ENCODE results near the gene OR12D3.

Gene OR12D3

DNA sequence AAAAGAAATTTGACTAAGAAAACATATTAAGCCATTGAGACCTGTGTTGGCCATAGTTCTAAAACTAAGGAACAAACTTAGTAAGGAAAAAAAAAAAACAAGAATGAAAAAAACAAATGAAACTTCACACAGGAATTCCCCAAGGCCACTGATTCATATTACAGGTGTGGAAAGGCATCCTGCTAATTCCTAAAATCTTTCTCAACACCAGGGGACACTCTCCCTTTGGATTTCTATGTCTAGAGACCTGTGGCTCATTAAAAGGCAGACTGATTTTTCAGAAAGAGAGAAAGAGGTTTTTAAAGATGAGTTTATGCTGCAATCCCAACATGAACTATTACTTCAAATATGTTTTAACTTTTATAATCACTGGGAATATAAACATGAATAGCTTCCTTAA is 39.5 kb upstream of the OR12D3 start, which contains the start of gene OR12D1:
Gene OR12D1, plus strand, starts transcription at position 341 of the 400 bp plus-strand sequence.
- no peak for ATAC-seq
- no peak for TF ChIP-seq ZC3H10 (CRISPR knock-in tag; IDR thresholded peaks at IDR 0.05)
- no peak for TF ChIP-seq ISL1 (CRISPR knock-in tag; IDR thresholded peaks at IDR 0.05)
- no peak for TF ChIP-seq ZNF8 (CRISPR knock-in tag; IDR thresholded peaks at IDR 0.05)
- no peak for TF ChIP-seq ZFP30 (CRISPR knock-in tag; IDR thresholded peaks at IDR 0.05)
- TF ChIP-seq, protein P1, sequence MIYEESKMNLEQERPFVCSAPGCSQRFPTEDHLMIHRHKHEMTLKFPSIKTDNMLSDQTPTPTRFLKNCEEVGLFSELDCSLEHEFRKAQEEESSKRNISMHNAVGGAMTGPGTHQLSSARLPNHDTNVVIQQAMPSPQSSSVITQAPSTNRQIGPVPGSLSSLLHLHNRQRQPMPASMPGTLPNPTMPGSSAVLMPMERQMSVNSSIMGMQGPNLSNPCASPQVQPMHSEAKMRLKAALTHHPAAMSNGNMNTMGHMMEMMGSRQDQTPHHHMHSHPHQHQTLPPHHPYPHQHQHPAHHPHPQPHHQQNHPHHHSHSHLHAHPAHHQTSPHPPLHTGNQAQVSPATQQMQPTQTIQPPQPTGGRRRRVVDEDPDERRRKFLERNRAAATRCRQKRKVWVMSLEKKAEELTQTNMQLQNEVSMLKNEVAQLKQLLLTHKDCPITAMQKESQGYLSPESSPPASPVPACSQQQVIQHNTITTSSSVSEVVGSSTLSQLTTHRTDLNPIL (CRISPR knock-in tag; IDR thresholded peaks at IDR 0.05; ENCODE audit: low read depth): no peak
- TF ChIP-seq, protein P2, sequence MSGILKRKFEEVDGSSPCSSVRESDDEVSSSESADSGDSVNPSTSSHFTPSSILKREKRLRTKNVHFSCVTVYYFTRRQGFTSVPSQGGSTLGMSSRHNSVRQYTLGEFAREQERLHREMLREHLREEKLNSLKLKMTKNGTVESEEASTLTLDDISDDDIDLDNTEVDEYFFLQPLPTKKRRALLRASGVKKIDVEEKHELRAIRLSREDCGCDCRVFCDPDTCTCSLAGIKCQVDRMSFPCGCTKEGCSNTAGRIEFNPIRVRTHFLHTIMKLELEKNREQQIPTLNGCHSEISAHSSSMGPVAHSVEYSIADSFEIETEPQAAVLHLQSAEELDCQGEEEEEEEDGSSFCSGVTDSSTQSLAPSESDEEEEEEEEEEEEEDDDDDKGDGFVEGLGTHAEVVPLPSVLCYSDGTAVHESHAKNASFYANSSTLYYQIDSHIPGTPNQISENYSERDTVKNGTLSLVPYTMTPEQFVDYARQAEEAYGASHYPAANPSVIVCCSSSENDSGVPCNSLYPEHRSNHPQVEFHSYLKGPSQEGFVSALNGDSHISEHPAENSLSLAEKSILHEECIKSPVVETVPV (CRISPR knock-in tag; IDR thresholded peaks at IDR 0.05): no peak

DNA sequence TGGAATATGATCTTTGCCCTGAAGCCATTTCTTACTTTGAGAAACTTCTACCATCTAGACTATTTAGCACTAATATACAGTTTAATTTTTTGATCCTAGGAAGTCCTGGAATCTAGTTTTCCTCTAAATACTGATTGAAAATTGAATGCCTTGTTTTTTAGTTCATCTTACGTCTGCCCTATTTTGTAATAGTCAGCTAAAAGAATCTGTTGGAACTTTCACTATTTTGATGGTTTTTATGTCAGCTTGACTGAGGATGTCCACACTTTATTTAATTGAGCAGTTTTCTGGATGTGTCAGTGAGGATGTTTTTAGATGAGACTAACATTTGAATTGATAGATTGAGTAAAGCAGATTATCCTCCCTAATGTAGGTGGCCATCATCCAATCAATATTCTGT is 28.7 kb upstream of the OR12D3 start:
- no peak for ATAC-seq
- TF ChIP-seq, protein P3, sequence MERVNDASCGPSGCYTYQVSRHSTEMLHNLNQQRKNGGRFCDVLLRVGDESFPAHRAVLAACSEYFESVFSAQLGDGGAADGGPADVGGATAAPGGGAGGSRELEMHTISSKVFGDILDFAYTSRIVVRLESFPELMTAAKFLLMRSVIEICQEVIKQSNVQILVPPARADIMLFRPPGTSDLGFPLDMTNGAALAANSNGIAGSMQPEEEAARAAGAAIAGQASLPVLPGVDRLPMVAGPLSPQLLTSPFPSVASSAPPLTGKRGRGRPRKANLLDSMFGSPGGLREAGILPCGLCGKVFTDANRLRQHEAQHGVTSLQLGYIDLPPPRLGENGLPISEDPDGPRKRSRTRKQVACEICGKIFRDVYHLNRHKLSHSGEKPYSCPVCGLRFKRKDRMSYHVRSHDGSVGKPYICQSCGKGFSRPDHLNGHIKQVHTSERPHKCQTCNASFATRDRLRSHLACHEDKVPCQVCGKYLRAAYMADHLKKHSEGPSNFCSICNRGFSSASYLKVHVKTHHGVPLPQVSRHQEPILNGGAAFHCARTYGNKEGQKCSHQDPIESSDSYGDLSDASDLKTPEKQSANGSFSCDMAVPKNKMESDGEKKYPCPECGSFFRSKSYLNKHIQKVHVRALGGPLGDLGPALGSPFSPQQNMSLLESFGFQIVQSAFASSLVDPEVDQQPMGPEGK (CRISPR knock-in tag; IDR thresholded peaks at IDR 0.05; ENCODE audit: borderline replicate concordance): no peak
- TF ChIP-seq BACH2 (CRISPR knock-in tag; IDR thresholded peaks at IDR 0.05; ENCODE audit: borderline replicate concordance) (no peak), ZNF70 (CRISPR knock-in tag; IDR thresholded peaks at IDR 0.05) (no peak), TOX (CRISPR knock-in tag; IDR thresholded peaks at IDR 0.05; ENCODE audit: borderline replicate concordance) (no peak), ARNTL (CRISPR knock-in tag; IDR thresholded peaks at IDR 0.05; ENCODE audit: borderline replicate concordance, low read depth) (no peak), ZFP3 (CRISPR knock-in tag; IDR thresholded peaks at IDR 0.05) (no peak), SNAI2 (CRISPR knock-in tag; IDR thresholded peaks at IDR 0.05) (no peak), ZC3H10 (CRISPR knock-in tag; IDR thresholded peaks at IDR 0.05) (no peak), RARB (CRISPR knock-in tag; IDR thresholded peaks at IDR 0.05) (no peak), PPARA (CRISPR knock-in tag; IDR thresholded peaks at IDR 0.05; ENCODE audit: borderline replicate concordance) (no peak), TCF4 (CRISPR knock-in tag; IDR thresholded peaks at IDR 0.05; ENCODE audit: borderline replicate concordance) (no peak), CSDC2 (CRISPR knock-in tag; IDR thresholded peaks at IDR 0.05) (no peak), ZFP30 (CRISPR knock-in tag; IDR thresholded peaks at IDR 0.05) (no peak), OSR1 (CRISPR knock-in tag; IDR thresholded peaks at IDR 0.05) (no peak), GLIS3 (CRISPR knock-in tag; IDR thresholded peaks at IDR 0.05) (no peak), ESRRG (CRISPR knock-in tag; IDR thresholded peaks at IDR 0.05) (no peak)
- TF ChIP-seq, protein P4, sequence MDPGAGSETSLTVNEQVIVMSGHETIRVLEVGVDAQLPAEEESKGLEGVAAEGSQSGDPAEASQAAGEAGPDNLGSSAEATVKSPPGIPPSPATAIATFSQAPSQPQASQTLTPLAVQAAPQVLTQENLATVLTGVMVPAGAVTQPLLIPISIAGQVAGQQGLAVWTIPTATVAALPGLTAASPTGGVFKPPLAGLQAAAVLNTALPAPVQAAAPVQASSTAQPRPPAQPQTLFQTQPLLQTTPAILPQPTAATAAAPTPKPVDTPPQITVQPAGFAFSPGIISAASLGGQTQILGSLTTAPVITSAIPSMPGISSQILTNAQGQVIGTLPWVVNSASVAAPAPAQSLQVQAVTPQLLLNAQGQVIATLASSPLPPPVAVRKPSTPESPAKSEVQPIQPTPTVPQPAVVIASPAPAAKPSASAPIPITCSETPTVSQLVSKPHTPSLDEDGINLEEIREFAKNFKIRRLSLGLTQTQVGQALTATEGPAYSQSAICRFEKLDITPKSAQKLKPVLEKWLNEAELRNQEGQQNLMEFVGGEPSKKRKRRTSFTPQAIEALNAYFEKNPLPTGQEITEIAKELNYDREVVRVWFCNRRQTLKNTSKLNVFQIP (CRISPR knock-in tag; IDR thresholded peaks at IDR 0.05; ENCODE audit: borderline replicate concordance, low read depth): no peak
- TF ChIP-seq, protein P1 (CRISPR knock-in tag; IDR thresholded peaks at IDR 0.05; ENCODE audit: low read depth): no peak

DNA sequence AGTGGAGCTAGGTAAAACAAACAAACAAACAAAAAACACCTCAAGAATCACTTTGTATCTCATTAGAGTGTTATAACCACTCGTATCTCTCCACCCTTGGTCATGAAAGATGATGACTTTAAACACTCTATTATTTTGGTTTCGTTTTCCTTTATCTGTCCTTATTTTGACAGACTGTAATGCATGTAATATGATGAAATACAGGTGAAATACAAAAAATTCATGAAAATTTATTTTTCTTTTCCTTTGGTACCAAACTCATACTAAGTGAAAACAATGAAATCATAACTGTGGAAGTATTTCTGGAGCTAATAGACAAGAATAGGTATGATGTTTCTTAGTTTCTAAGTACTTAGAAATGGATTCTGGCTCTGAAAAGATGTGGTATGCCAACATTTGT is 24.4 kb upstream of the OR12D3 start:
- ATAC-seq: no peak
- TF ChIP-seq, protein P5, sequence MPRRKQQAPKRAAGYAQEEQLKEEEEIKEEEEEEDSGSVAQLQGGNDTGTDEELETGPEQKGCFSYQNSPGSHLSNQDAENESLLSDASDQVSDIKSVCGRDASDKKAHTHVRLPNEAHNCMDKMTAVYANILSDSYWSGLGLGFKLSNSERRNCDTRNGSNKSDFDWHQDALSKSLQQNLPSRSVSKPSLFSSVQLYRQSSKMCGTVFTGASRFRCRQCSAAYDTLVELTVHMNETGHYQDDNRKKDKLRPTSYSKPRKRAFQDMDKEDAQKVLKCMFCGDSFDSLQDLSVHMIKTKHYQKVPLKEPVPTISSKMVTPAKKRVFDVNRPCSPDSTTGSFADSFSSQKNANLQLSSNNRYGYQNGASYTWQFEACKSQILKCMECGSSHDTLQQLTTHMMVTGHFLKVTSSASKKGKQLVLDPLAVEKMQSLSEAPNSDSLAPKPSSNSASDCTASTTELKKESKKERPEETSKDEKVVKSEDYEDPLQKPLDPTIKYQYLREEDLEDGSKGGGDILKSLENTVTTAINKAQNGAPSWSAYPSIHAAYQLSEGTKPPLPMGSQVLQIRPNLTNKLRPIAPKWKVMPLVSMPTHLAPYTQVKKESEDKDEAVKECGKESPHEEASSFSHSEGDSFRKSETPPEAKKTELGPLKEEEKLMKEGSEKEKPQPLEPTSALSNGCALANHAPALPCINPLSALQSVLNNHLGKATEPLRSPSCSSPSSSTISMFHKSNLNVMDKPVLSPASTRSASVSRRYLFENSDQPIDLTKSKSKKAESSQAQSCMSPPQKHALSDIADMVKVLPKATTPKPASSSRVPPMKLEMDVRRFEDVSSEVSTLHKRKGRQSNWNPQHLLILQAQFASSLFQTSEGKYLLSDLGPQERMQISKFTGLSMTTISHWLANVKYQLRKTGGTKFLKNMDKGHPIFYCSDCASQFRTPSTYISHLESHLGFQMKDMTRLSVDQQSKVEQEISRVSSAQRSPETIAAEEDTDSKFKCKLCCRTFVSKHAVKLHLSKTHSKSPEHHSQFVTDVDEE (CRISPR knock-in tag; IDR thresholded peaks at IDR 0.05): no peak
- no peak for TF ChIP-seq ESRRG (CRISPR knock-in tag; IDR thresholded peaks at IDR 0.05)
- TF ChIP-seq SNAI2 (CRISPR knock-in tag; IDR thresholded peaks at IDR 0.05): no peak
- TF ChIP-seq ARNTL (CRISPR knock-in tag; IDR thresholded peaks at IDR 0.05; ENCODE audit: borderline replicate concordance, low read depth): no peak
- no peak for TF ChIP-seq ISL1 (CRISPR knock-in tag; IDR thresholded peaks at IDR 0.05)

All from SK-N-SH treated with all-trans-retinoic acid at 6 μM for 48 hours (cell line).